ENCODE data around the gene FITM1. TPM values are rescaled to one million over a fixed set of nuclear protein-coding genes. Genes with fewer than 3 reads are reported as not detected.

FITM1 gene
- polyA plus RNA-seq, 3 donors = 2.1 TPM; not detected in 2

GRCh38 chr14:24081739-24082211, 48.7 kb upstream of the FITM1 start:
- Mint-ChIP-seq H3K27me3 (ENCODE audit: low read depth in 3 of 3) (peaks cover 46 to 48% (median 47%) of the 10 kb centered on the region in 3 donors), H3K4me3 (peak overlapping the region; percentile 74 to 88), H3K4me1 (peaks cover 14% of the 10 kb centered on the region), H3K36me3 (peaks cover 4 to 11% of the 10 kb centered on the region in 2 donors), H3K9me3 (peaks cover 0 to 23% (median 2%) of the 10 kb centered on the region in 7 donors), H3K27ac (peak overlapping the region in 1 of 7 donors; percentile 20)
- intact Hi-C loops (cut with micrococcal nuclease) = no loop called here
- Histone ChIP-seq H3K27me3 (ENCODE audit: control insufficient read depth in 2 of 2, insufficient read depth in 2 of 2, low read length in 2 of 2) (peaks cover 21 to 44% of the 10 kb centered on the region in 2 donors), H3K4me1 (ENCODE audit: control insufficient read depth in 1 of 2, insufficient read depth in 2 of 2, low read length in 2 of 2) (peaks cover 12 to 18% of the 10 kb centered on the region in 2 donors), H2AFZ (ENCODE audit: insufficient read depth, low read depth, low read length, poor library complexity, severe bottlenecking) (peak overlapping the region; percentile 84), H3K36me3 (replicated peaks in 1 of 2; ENCODE audit: control insufficient read depth in 1 of 2, insufficient read depth in 2 of 2, low read length in 2 of 2) (no peaks in the 10 kb centered on the region), H3K9ac (ENCODE audit: insufficient read depth, low read length, poor library complexity, severe bottlenecking) (no peak overlapping the region), H3K27ac (ENCODE audit: low read depth in 1 of 2, low read length in 2 of 2) (no peak overlapping the region), H3K9me3 (replicated peaks in 1 of 2; ENCODE audit: control insufficient read depth in 1 of 2, insufficient read depth in 1 of 2, low read length in 2 of 2) (no peaks in the 10 kb centered on the region), H3K4me2 (replicated peaks; ENCODE audit: extremely low read depth, low read length, poor library complexity, severe bottlenecking) (peak overlapping the region; percentile 89), H3K4me3 (replicated peaks in 1 of 3; ENCODE audit: low read depth in 2 of 3, low read length in 3 of 3) (peak overlapping the region in 1 of 3 experiments; percentile 76), H3K79me2 (ENCODE audit: insufficient read depth, low read length) (no peaks in the 10 kb centered on the region), H4K20me1 (ENCODE audit: insufficient read depth, low read length) (no peaks in the 10 kb centered on the region)
- no peak for TF ChIP-seq CTCF (IDR thresholded peaks at IDR 0.05)
- no peak for DNase-seq
- 12% methylated on average over 19 of the region's 26 CpGs for WGBS (ENCODE audit: insufficient coverage)

- H3K9me3 ChIP-seq (replicated peaks in 1 of 2; ENCODE audit: control insufficient read depth in 1 of 2, insufficient read depth in 1 of 2, low read length in 2 of 2) = no peaks in the 10 kb centered on the region
- Mint-ChIP-seq H3K4me1 (peaks cover 14% of the 10 kb centered on the region), H3K36me3 (peaks cover 4 to 11% of the 10 kb centered on the region in 2 donors), H3K27ac (peak overlapping the region in 1 of 7 donors; percentile 59), H3K9me3 (peaks cover 0 to 23% (median 2%) of the 10 kb centered on the region in 7 donors), H3K27me3 (ENCODE audit: low read depth in 3 of 3) (peaks cover 45 to 48% (median 46%) of the 10 kb centered on the region in 3 donors), H3K4me3 (peak overlapping the region in 1 of 2 donors; percentile 88)
- peaks cover 12 to 18% of the 10 kb centered on the region in 2 donors for H3K4me1 ChIP-seq (ENCODE audit: control insufficient read depth in 1 of 2, insufficient read depth in 2 of 2, low read length in 2 of 2)
- H3K27me3 ChIP-seq (ENCODE audit: control insufficient read depth in 2 of 2, insufficient read depth in 2 of 2, low read length in 2 of 2) = peaks cover 21 to 44% of the 10 kb centered on the region in 2 donors
- H2AFZ ChIP-seq (ENCODE audit: insufficient read depth, low read depth, low read length, poor library complexity, severe bottlenecking) = no peak overlapping the region
- H3K4me3 ChIP-seq (replicated peaks in 1 of 3; ENCODE audit: low read depth in 2 of 3, low read length in 3 of 3) = no peak overlapping the region
- no peaks in the 10 kb centered on the region for H3K79me2 ChIP-seq (ENCODE audit: insufficient read depth, low read length)
- DNase-seq = no peak
- no peak overlapping the region for H3K27ac ChIP-seq (ENCODE audit: low read depth in 1 of 2, low read length in 2 of 2)
- no peak overlapping the region for H3K9ac ChIP-seq (ENCODE audit: insufficient read depth, low read length, poor library complexity, severe bottlenecking)
- TF ChIP-seq CTCF (IDR thresholded peaks at IDR 0.05) = no peak
- no peak overlapping the region for H3K4me2 ChIP-seq (replicated peaks; ENCODE audit: extremely low read depth, low read length, poor library complexity, severe bottlenecking)
- intact Hi-C loops (cut with micrococcal nuclease) = no loop called here
- H4K20me1 ChIP-seq (ENCODE audit: insufficient read depth, low read length) = no peaks in the 10 kb centered on the region
- no peaks in the 10 kb centered on the region for H3K36me3 ChIP-seq (replicated peaks in 1 of 2; ENCODE audit: control insufficient read depth in 1 of 2, insufficient read depth in 2 of 2, low read length in 2 of 2)
- 57% methylated on average over 1 of the region's 5 CpGs for WGBS (ENCODE audit: insufficient coverage)
These were observed 47.9 kb upstream of the FITM1 start for GRCh38 chr14:24082411-24083080.
